GM10847 (cell line): ENCODE measurements around the gene BIRC6.

Experiments
- POLR2A ChIP-seq: IDR thresholded peaks from 2 replicates; pipeline ENCODE4 v1.6.1; 2011; ENCODE audit not compliant: insufficient read length; ENCODE audit errors: extremely low read depth

The BIRC6 gene

DNA sequence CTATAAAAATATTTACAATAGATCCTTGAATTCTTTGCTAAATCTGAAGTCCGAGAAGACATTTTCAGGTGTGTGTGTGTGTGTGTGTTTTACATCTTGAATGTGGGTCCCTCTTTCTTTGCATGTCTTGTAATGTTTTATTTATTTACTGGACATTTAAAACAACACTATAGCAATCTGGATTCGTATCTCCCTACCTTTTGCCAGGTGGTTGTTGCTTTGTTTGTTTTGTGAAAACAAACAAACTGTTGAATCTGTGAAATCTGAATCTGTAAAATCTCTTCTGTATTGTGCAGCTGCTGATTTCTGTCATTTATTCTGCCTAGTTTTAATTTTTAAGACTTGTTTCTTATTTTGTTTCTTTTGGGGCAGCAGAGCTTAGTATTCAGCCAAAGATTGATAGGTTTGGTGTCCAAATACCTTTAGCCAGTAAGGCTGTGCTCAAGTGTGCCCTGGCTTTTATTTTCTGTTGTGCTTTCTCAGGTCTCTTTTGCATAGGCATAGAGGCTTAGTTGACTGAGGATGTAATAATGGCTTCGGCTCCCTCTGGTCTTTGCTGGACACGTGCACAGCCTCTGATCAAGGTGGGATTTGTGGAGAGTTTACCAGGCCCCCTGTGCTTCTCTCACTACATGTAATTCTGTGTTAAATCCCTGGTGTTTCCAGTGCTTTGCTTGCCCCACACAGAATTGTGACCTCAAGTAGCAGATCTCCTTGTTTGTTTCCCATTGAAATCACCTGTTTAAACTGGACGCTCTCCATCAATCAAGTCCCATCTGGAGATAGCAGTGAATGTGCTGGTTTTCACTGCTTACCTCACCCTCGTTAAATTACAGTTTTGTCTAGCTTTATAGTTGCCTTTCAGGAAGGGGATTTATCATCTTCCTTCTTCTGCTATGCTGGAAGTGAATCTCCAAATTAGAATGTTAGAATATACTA lies 71.1 kb downstream of the BIRC6 start:
- no peak for TF ChIP-seq POLR2A

DNA sequence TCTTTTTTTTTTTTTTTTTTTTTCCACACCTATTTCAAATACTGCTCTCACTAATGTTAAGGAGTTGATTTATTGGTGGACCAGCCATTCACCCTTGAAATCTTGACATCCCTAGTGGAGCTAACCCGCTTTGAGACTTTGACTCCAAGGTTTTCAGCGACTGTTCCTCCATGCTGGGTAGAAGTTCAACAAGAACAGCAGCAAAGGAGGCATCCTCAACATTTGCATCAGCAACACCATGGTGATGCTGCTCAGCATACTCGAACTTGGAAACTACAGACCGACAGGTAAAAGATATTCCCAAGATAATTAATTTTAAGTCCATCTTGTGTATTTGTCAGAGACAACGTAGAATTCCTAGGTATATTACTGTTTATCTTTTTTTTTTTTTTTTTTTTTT lies 74.0 kb downstream of the BIRC6 start:
- TF ChIP-seq POLR2A, result no peak

DNA sequence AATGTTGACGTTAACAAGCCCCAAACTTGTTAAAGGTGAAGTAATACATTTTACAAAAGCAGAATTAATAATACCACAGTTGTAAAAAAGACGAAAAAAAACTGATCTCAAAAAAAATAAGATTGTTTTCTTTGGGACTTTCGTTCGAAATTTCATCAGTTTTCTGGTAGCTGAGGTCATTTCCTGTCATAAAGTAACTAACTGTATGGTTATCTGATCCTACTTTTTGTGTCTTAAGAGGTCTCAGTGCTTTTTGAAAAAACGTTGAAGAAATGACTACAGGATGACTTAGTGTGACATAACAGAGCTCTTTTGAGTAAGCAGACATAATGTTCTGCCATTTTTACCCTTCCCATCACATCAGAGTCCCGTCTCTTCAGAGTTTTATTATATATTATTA lies 79.3 kb downstream of the BIRC6 start:
- no peak for TF ChIP-seq POLR2A

DNA sequence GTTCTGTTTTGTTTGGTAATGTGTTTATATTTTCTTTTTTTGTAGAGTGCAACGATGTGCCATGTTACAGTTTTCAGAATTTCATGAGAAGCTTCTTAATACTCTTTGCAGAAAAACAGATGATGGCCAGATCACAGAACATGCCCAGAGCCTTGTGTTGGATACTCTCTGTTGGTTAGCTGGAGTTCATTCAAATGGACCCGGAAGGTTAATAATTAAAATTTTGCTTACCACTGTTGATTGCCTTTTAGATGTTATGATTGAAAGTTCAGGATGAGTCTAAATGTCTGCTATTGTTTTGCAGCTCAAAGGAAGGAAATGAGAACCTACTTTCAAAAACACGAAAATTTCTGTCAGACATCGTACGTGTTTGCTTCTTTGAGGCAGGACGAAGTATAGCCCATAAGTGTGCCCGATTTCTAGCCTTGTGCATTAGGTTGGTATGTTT lies 85.2 kb downstream of the BIRC6 start:
- TF ChIP-seq POLR2A, result no peak

DNA sequence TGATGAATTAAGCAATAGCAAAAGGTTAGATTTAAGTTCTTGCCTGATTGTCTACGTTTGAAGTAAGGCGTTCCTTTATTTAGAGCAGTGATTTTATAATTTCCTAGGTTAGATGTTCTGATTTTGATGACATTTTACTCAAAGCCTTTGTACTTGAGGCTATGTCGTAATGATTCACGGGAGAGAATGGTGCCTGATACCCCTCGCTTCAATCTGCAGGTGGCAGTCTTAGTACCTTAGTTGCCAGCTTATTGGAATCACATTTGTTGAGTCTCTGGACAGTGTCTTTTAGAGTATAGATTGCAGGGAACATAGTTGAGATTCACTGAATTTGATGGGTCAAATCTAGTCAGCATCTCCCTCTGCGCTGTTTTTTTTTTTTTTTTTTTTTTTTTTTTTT lies 89.5 kb downstream of the BIRC6 start:
- TF ChIP-seq POLR2A, result no peak

DNA sequence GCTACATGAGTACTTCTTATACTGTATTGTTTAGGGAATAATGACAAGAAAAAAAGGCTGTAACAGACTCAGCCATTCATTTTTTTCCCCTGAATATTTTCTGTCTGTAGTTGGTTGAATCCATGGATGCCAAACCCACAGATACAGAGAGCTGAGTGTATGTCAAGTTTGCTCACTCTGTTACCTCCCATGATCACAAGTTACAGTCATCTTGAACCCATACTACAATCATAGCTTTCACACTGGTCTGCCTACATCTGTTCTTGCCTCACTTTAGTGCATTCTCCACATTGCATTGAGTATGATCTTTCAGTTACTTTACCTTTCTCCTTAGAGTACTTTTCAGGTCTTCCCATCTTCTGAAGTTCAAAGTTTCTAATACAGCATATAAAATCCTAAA lies 94.0 kb downstream of the BIRC6 start:
- no peak for TF ChIP-seq POLR2A

DNA sequence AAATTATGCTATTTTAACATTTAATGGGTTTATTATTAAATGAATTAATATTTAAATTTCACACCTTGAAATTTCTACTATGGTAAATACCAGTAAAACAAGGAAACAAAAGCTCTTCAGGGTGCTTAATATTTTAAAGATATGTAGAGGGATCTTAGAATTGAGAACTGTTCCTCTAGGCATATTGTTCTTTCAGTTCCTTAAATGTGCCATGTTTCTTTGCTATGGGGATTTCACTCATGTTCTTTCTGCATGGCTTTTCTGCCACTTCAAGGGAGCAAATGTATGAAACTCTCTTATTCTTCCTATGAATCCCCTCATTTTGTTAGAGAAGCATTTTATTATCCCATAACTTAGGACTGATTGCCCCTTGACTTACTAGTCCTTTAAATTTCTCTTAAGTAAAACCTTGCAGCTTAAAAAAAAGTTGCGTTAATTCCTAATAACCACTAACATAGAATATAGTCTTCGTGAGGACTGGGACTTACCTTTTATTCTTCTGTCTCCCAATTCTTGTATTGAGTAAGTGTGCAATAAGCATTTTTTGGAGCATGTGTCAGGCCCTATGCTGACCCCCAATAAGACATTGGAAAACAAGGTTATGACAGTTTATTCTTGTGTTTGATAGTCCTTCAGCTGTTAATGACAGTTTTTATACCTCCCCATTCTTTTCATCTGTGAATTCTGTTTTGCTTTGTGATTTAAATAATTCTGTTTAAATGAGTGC lies 95.7 kb downstream of the BIRC6 start:
- TF ChIP-seq POLR2A, result no peak

DNA sequence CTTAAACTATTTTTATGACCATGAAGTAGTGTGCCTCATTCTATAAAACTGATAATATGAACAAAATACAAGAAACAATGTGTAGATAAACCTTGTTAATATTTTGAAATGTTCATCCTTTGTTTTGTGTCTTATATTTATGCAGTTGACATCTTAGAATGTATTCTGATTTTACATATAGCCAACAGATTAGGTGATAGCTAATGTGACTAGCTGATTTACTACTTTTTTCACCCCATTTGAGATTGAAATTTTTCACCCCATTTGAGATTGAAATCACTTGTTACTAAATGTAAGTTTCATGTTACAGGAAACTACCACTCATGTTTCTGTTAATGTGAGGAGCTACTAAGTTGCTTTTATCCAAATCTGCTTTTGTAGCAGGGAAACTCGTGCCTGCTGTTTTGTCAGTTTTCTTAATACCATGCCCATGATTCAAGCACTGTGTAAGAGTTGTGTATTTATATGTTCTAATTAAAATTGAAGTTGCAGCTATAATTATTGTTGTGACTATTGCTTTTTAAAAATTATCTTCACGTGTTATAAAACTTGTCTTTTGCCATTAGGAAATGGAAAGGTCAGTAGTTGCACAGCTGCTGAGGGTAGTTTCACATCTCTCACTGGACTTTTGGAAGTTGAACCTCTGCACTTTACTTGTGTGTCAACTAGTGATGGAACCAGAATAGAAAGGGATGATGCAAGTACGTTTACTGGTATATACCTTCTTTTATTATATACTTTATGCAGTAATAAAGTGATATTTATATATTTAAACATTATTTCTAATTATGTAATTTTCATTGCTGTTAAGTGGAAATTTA lies 96.6 kb downstream of the BIRC6 start:
- no peak for TF ChIP-seq POLR2A

DNA sequence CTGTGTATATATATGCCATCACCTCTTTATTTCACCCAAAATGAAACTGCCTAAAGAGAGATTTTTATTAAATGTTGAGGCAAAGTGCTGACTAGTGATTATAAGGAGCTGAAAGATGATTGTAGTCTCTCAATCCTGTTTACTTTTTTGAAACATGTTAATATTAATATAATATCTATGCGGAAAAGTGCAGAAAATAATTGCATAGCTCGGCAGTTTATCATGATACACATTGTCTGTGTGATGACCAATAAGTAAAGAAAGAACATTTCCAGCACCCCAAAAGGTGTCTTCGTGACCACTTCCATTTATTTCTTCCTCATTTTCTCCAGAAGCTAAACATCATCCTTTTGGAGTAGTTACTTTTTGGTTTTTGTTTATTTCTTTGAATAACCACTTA lies 99.0 kb downstream of the BIRC6 start:
- no peak for TF ChIP-seq POLR2A

DNA sequence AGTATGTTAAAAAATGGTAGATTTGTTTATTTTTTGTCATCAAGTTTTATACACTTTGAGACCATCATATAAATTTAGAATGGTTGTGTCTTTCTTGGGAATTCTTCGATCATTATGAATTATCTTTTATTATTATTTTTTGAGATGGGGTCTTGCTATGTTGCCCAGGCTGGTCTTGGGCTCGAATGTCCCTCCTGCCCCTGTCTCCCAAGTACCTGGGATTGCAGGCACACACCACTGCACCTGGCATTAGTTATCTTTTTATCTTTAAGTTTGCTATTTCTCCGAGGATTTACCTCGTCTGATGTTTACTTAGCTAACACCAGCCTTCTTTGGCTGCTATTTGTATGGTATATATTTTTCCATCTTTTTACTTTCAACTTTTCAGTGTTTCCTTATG lies 100.0 kb downstream of the BIRC6 start:
- TF ChIP-seq POLR2A, result no peak

DNA sequence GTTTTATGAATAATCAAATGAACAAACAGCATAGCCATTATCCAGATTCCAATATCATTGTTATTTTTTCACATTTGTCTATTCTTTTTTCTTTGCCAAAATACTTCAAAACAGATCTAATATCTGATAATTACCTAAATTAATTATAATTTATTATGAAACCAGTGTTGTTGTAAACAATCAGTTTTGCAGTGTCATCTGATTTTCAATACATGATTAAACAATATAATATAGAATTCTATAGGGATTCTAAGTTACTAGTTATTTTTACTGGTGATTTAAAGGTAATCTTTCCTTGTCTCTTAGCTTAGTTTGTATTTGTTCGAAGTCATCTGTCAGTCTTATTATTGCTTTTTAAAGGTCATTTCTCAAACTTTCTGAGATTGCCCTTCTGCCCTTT lies 101.0 kb downstream of the BIRC6 start:
- TF ChIP-seq POLR2A, result no peak

DNA sequence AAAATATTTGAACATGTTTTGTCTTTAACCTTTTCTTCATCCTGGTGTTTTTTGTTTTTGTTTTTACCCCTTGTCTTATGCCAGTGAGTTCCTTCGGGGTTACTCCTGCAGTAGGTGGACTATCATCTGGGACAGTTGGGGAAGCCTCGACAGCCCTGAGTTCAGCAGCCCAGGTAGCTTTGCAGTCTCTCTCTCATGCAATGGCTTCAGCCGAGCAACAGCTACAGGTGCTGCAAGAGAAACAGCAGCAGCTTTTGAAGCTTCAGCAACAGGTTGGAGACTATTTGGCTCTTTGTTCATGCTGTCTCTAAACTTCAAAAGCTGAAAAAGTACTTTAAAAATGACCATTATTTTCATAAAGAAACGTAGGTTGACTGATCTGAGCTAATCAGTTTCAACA lies 106.3 kb downstream of the BIRC6 start:
- TF ChIP-seq POLR2A, result no peak

DNA sequence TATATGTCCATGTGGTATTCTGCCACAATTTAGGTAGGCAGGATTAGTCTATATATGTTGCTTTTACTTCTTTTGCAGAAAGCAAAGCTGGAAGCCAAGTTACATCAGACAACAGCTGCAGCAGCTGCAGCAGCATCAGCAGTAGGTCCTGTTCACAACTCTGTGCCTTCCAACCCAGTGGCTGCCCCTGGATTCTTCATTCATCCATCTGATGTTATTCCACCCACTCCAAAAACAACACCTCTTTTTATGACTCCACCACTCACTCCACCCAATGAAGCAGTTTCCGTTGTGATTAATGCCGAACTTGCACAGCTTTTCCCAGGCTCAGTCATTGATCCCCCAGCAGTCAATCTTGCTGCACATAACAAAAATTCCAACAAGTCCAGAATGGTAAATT lies 107.6 kb downstream of the BIRC6 start:
- no peak for TF ChIP-seq POLR2A

DNA sequence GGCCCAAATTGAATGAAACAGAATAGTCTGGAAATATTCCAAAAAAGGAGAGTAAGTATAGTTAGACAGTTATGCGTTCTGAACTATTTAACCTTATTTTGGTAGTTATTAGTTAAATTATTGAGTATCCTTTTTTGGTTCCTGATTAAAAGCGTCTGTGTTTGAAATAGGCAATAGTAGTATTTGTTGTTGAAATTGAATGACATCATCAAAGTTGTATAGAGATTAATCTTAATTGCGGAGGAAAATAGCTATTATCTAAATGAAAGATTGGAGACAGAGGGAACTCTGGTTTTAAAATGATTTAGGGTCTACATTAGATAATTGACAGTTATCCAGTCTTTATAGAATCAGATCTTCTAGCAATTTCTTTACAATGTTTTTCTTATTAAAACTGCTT lies 115.8 kb downstream of the BIRC6 start:
- TF ChIP-seq POLR2A, result no peak

DNA sequence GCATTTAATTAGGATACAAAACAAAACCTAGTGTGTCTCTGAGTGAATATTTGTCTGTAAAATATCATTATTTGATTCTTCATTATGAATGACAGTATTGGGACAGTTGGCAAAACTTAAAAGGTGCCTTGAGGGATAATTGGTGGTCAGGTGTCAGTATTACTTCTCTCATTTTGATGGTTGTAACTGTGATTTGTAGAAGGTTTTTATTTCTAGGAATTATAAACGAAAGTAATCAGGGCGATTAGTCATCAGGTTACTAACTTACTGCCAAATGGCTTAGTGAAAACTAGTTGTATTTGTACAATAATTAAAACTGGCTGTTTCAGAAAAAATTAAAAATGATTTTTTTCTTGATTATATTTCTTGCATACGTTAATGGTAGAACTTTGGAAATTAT lies 117.6 kb downstream of the BIRC6 start:
- no peak for TF ChIP-seq POLR2A
